ENCODE measurements around the gene NGF.

DNA sequence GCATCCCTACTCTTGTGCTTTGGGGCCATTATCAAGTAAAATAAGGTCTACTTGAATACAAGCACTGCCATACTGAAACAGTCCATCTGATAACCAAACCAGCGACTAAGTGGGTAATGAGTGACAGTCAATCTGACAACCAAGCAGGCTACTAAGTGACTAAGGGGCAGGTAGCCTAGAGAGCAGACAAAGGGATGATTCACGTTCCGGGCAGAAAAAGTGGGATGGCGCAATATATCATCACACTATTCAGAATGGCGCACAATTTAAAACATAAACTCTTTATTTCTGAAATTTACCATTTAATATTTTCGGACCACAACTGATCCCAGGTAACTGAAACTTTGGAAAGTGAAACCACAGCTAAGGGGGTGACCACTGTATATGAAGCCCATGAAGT is 17.7 kb downstream of the NGF start:
- no peak for TF ChIP-seq POLR2A (IDR thresholded peaks at IDR 0.05)
- TF ChIP-seq CTCF (IDR thresholded peaks at IDR 0.05) = no peak
- TF ChIP-seq EP300 (IDR thresholded peaks at IDR 0.05) = no peak

Measured in stomach (tissue), 4 donors.